Calu3 (cell line): ENCODE data around the gene LRRK1. TPM values are rescaled to one million over a fixed set of nuclear protein-coding genes. Genes with fewer than 3 reads are reported as not detected.

ENCODE experiments used
- BruUV-seq: library from RNA; stranded (reverse); fragments of 400-500 nt; replicated peaks from 2 replicates; lab custom pipeline; 2021; lab: Mats Ljungman, UMichigan
- CTCF ChIA-PET: fragments of 300-600 bp; sonication (Branson Sonifier 250); formaldehyde crosslinking; loops from one replicate; lab custom pipeline; 2022; ENCODE audit warnings: antibody characterized with exemption; lab: Charles Lee
- DNase-seq: peaks from one replicate; pipeline ENCODE4 v3.0.0; 2022
- H3K27ac Mint-ChIP-seq: one replicate; pipeline ENCODE4 v1.8.0; 2022; ENCODE audit warnings: mixed read lengths; ENCODE audit not compliant: unreplicated experiment
- H3K27me3 Mint-ChIP-seq: one replicate; pipeline ENCODE4 v1.8.0; 2022; ENCODE audit warnings: mixed read lengths; ENCODE audit not compliant: unreplicated experiment
- H3K36me3 Mint-ChIP-seq: one replicate; pipeline ENCODE4 v1.8.0; 2022; ENCODE audit warnings: mild to moderate bottlenecking, moderate library complexity, mixed read lengths; ENCODE audit not compliant: insufficient read depth, unreplicated experiment
- H3K4me1 Mint-ChIP-seq: one replicate; pipeline ENCODE4 v1.8.0; 2022; ENCODE audit warnings: mild to moderate bottlenecking, low read depth, mixed read lengths; ENCODE audit not compliant: unreplicated experiment
- H3K4me3 Mint-ChIP-seq: one replicate; pipeline ENCODE4 v1.8.0; 2022; ENCODE audit warnings: mild to moderate bottlenecking, low read depth, moderate library complexity, mixed read lengths; ENCODE audit not compliant: unreplicated experiment
- H3K9me3 Mint-ChIP-seq: one replicate; pipeline ENCODE4 v1.8.0; 2022; ENCODE audit warnings: low read depth, mixed read lengths; ENCODE audit not compliant: unreplicated experiment
- intact Hi-C: fragments of 100-400 bp; cut with micrococcal nuclease; formaldehyde crosslinking; loops from one replicate; pipeline ENCODE4 v1.10.0; 2022; ENCODE audit not compliant: unreplicated experiment
- total RNA-seq: library from RNA; stranded (reverse); gene quantifications from 2 replicates; pipeline ENCODE4 v1.2.3, GENCODE V29; 2022
- TF ChIP-seq, protein P1 (sequence below): fragments of 200-600 bp; IDR thresholded peaks from one replicate; pipeline ENCODE4 v1.8.0; 2022; ENCODE audit warnings: antibody characterized with exemption; ENCODE audit not compliant: unreplicated experiment

Gene LRRK1
- total RNA-seq, 1 experiment from 2014 or later, result 21.3 TPM

GRCh38 chr15:101054991-101055390 lies 135.8 kb downstream of the LRRK1 start:
- H3K4me1 Mint-ChIP-seq, result no peaks in the 10 kb centered on the region
- CTCF ChIA-PET, result no interaction called here
- no peak for DNase-seq
- H3K27ac Mint-ChIP-seq, result no peak overlapping the region
- BruUV-seq, result no TSS peak
- intact Hi-C loops, result no loop called here
- peaks cover 2% of the 10 kb centered on the region for H3K9me3 Mint-ChIP-seq
- H3K27me3 Mint-ChIP-seq, result no peaks in the 10 kb centered on the region
- H3K4me3 Mint-ChIP-seq, result no peak overlapping the region
- TF ChIP-seq, protein P1, sequence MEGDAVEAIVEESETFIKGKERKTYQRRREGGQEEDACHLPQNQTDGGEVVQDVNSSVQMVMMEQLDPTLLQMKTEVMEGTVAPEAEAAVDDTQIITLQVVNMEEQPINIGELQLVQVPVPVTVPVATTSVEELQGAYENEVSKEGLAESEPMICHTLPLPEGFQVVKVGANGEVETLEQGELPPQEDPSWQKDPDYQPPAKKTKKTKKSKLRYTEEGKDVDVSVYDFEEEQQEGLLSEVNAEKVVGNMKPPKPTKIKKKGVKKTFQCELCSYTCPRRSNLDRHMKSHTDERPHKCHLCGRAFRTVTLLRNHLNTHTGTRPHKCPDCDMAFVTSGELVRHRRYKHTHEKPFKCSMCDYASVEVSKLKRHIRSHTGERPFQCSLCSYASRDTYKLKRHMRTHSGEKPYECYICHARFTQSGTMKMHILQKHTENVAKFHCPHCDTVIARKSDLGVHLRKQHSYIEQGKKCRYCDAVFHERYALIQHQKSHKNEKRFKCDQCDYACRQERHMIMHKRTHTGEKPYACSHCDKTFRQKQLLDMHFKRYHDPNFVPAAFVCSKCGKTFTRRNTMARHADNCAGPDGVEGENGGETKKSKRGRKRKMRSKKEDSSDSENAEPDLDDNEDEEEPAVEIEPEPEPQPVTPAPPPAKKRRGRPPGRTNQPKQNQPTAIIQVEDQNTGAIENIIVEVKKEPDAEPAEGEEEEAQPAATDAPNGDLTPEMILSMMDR, result no peak
- peaks cover 4% of the 10 kb centered on the region for H3K36me3 Mint-ChIP-seq

GRCh38 chr15:101055411-101055810 lies 136.3 kb downstream of the LRRK1 start:
- no peak overlapping the region for H3K27ac Mint-ChIP-seq
- DNase-seq, result no peak
- intact Hi-C loops, result no loop called here
- no peaks in the 10 kb centered on the region for H3K4me1 Mint-ChIP-seq
- CTCF ChIA-PET, result no interaction called here
- no peak overlapping the region for H3K4me3 Mint-ChIP-seq
- H3K27me3 Mint-ChIP-seq, result no peaks in the 10 kb centered on the region
- no TSS peak for BruUV-seq
- TF ChIP-seq, protein P1, result no peak
- peaks cover 6% of the 10 kb centered on the region for H3K36me3 Mint-ChIP-seq
- peaks cover 2% of the 10 kb centered on the region for H3K9me3 Mint-ChIP-seq

- Mint-ChIP-seq H3K27me3 (no peaks in the 10 kb centered on the region), H3K9me3 (peaks cover 2% of the 10 kb centered on the region), H3K36me3 (peaks cover 6% of the 10 kb centered on the region), H3K27ac (no peak overlapping the region), H3K4me1 (no peaks in the 10 kb centered on the region), H3K4me3 (no peak overlapping the region)
- BruUV-seq, result no TSS peak
- no peak for DNase-seq
- intact Hi-C loops, result no loop called here
- TF ChIP-seq, protein P1, result no peak
- CTCF ChIA-PET, result no interaction called here
These were observed 137.5 kb downstream of the LRRK1 start for GRCh38 chr15:101056366-101057334.

- H3K9me3 Mint-ChIP-seq, result peaks cover 2% of the 10 kb centered on the region
- BruUV-seq, result no TSS peak
- H3K4me3 Mint-ChIP-seq, result no peak overlapping the region
- DNase-seq, result no peak
- H3K36me3 Mint-ChIP-seq, result peaks cover 6% of the 10 kb centered on the region
- no peak overlapping the region for H3K27ac Mint-ChIP-seq
- TF ChIP-seq, protein P1, result no peak
- CTCF ChIA-PET, result interaction anchor here (0.6 kb wide), 1 partner anchor 20 kb away, joined by 3 read pairs; no protein-coding TSS in a partner anchor
- intact Hi-C loops, result no loop called here
- no peaks in the 10 kb centered on the region for H3K27me3 Mint-ChIP-seq
- H3K4me1 Mint-ChIP-seq, result no peaks in the 10 kb centered on the region
These were observed 138.8 kb downstream of the LRRK1 start for GRCh38 chr15:101057841-101058407.
